Measurements from ENCODE around the gene KRTAP10-10. TPM values are rescaled to one million over a fixed set of nuclear protein-coding genes. Genes with fewer than 3 reads are reported as not detected.
"Not testable (repeated sequence)": the region's sequence is repeated elsewhere in the genome, so short reads cannot be mapped to it uniquely, and the experiment has no call there.

The KRTAP10-10 gene
- total and polyA plus RNA-seq, 2 experiments from 2014 or later: not detected

GRCh38 chr21:44639331-44639655, 2.1 kb downstream of the KRTAP10-10 start:
- H3K4me3 ChIP-seq: no peak overlapping the region
- H4K20me1 ChIP-seq (ENCODE audit: insufficient read depth, poor library complexity, severe bottlenecking): no peaks in the 10 kb centered on the region
- H3K27ac ChIP-seq: no peak overlapping the region
- H3K9me2 ChIP-seq (replicated peaks; ENCODE audit: insufficient read depth): no peaks in the 10 kb centered on the region
- H3K27me3 ChIP-seq: no peaks in the 10 kb centered on the region
- 92% methylated on average over 12 of the region's 12 CpGs for WGBS (ENCODE audit: low lambda C conversion rate, missing lambda C conversion rate)
- no peaks in the 10 kb centered on the region for H3K9me3 ChIP-seq (ENCODE audit: low read depth)
- no peak overlapping the region for H3K4me2 ChIP-seq
- no peaks in the 10 kb centered on the region for H3K4me1 ChIP-seq (ENCODE audit: insufficient read depth)
- no peak overlapping the region for H2AFZ ChIP-seq
- no peaks in the 10 kb centered on the region for H3K79me2 ChIP-seq
- no peaks in the 10 kb centered on the region for H3K36me3 ChIP-seq (replicated peaks; ENCODE audit: insufficient read depth, low read depth)
- TF ChIP-seq EZH2 (IDR thresholded peaks at IDR 0.05; ENCODE audit: borderline replicate concordance) (no peak), EZH2phosphoT487 (IDR thresholded peaks at IDR 0.05; ENCODE audit: low read depth, severe bottlenecking, unreplicated experiment) (no peak)
- no peak for DNase-seq (ENCODE audit: low spot score)

DNA sequence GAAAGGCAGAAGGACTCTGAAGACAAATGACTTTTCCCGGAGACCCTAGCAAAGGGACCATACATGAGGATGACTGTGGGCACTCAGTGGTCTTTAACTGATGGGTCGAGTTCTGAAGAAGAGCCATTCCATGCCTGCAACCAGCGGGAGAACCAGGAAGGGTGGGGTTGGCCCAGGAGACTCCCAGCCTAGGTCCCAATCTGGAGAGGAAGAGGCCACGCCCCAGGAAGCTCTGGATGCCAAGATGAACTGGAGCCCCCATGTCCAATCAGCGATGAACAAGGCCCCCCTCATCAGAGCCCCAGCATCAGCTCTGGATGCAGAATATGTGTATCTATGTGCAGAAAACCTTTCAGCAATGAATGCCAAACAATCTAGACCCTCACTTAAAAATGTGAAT, 3.6 kb downstream of the KRTAP10-10 start:
- H3K4me3 ChIP-seq: no peak overlapping the region
- WGBS (ENCODE audit: low lambda C conversion rate, missing lambda C conversion rate): 90% methylated on average over 5 of the region's 5 CpGs
- no peak for DNase-seq (ENCODE audit: low spot score)

DNA sequence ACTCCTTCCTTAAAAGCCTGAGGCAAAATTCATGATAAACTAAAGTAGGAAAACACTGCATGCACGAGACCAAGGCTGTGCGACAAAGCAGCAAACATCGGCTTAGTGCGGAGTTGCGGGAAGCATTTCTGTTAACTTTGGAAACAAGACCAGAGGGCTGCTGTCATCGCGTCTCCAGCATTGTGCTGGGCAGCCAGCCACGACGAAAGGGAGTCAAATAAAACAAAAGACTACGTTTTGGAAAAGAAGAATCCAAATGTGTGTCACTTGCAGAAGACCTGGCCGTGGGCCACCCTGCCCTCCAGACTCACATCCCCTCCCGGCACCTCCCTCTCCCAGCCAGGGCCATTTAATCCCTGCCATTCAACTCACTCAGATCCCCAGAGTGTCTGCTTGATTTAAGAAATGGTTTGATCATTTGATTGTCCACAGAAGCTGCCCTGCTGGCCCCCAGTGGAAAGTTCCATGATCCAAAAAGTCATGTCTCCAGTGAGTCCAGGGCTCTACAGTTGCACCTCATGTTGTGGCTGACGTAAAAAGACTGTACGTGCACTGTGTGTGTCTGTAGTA, 6.7 kb downstream of the KRTAP10-10 start:
- H3K27me3 ChIP-seq: no peaks in the 10 kb centered on the region
- no peak overlapping the region for H2AFZ ChIP-seq
- H3K4me2 ChIP-seq: no peak overlapping the region
- DNase-seq (ENCODE audit: low spot score): no peak
- no peaks in the 10 kb centered on the region for H4K20me1 ChIP-seq (ENCODE audit: insufficient read depth, poor library complexity, severe bottlenecking)
- peaks cover 4% of the 10 kb centered on the region for H3K9me3 ChIP-seq (ENCODE audit: low read depth)
- 86% methylated on average over 14 of the region's 14 CpGs for WGBS (ENCODE audit: low lambda C conversion rate, missing lambda C conversion rate)
- no peaks in the 10 kb centered on the region for H3K36me3 ChIP-seq (replicated peaks; ENCODE audit: insufficient read depth, low read depth)
- H3K27ac ChIP-seq: no peak overlapping the region
- no peaks in the 10 kb centered on the region for H3K4me1 ChIP-seq (ENCODE audit: insufficient read depth)
- no peaks in the 10 kb centered on the region for H3K79me2 ChIP-seq
- TF ChIP-seq EZH2 (IDR thresholded peaks at IDR 0.05; ENCODE audit: borderline replicate concordance) (no peak), EZH2phosphoT487 (IDR thresholded peaks at IDR 0.05; ENCODE audit: low read depth, severe bottlenecking, unreplicated experiment) (no peak), CTCF (IDR thresholded peaks at IDR 0.05; ENCODE audit: poor library complexity) (no peak)
- no peaks in the 10 kb centered on the region for H3K9me2 ChIP-seq (replicated peaks; ENCODE audit: insufficient read depth)
- no peak overlapping the region for H3K4me3 ChIP-seq

More for the DNA sequence above, 3.6 kb downstream of the KRTAP10-10 start:
- H3K27me3 ChIP-seq: no peaks in the 10 kb centered on the region
- H3K4me2 ChIP-seq: no peak overlapping the region
- H2AFZ ChIP-seq: no peak overlapping the region
- no peaks in the 10 kb centered on the region for H3K36me3 ChIP-seq (replicated peaks; ENCODE audit: insufficient read depth, low read depth)
- peaks cover 4% of the 10 kb centered on the region for H3K9me3 ChIP-seq (ENCODE audit: low read depth)
- no peak overlapping the region for H3K27ac ChIP-seq
- no peaks in the 10 kb centered on the region for H3K79me2 ChIP-seq
- no peaks in the 10 kb centered on the region for H4K20me1 ChIP-seq (ENCODE audit: insufficient read depth, poor library complexity, severe bottlenecking)
- TF ChIP-seq EZH2phosphoT487 (IDR thresholded peaks at IDR 0.05; ENCODE audit: low read depth, severe bottlenecking, unreplicated experiment): no peak
- TF ChIP-seq CTCF (IDR thresholded peaks at IDR 0.05; ENCODE audit: poor library complexity): no peak
- no peak for TF ChIP-seq EZH2 (IDR thresholded peaks at IDR 0.05; ENCODE audit: borderline replicate concordance)
- no peaks in the 10 kb centered on the region for H3K9me2 ChIP-seq (replicated peaks; ENCODE audit: insufficient read depth)
- no peaks in the 10 kb centered on the region for H3K4me1 ChIP-seq (ENCODE audit: insufficient read depth)

- WGBS (ENCODE audit: low lambda C conversion rate, missing lambda C conversion rate): 74% methylated on average over 2 of the region's 2 CpGs
- H3K4me2 ChIP-seq: no peak overlapping the region
Observed at GRCh38 chr21:44644878-44645277, 7.7 kb downstream of the KRTAP10-10 start.

GRCh38 chr21:44646366-44647221, 9.4 kb downstream of the KRTAP10-10 start, which contains the start of gene KRTAP10-11:
TSS of gene KRTAP10-11 (plus strand) at chr21:44646414. CDS start at chr21:44646459, 45 bp downstream.
- not testable (repeated sequence) for DNase-seq (ENCODE audit: low spot score)

More at GRCh38 chr21:44644878-44645277, 7.7 kb downstream of the KRTAP10-10 start:
- Histone ChIP-seq H2AFZ (no peak overlapping the region), H3K79me2 (no peaks in the 10 kb centered on the region), H3K9me2 (replicated peaks; ENCODE audit: insufficient read depth) (no peaks in the 10 kb centered on the region), H3K27me3 (no peaks in the 10 kb centered on the region), H3K4me1 (ENCODE audit: insufficient read depth) (no peaks in the 10 kb centered on the region), H3K4me3 (no peak overlapping the region), H3K9me3 (ENCODE audit: low read depth) (peaks cover 4% of the 10 kb centered on the region), H3K36me3 (replicated peaks; ENCODE audit: insufficient read depth, low read depth) (no peaks in the 10 kb centered on the region), H4K20me1 (ENCODE audit: insufficient read depth, poor library complexity, severe bottlenecking) (no peaks in the 10 kb centered on the region), H3K27ac (no peak overlapping the region)
- TF ChIP-seq EZH2phosphoT487 (IDR thresholded peaks at IDR 0.05; ENCODE audit: low read depth, severe bottlenecking, unreplicated experiment) (no peak), CTCF (IDR thresholded peaks at IDR 0.05; ENCODE audit: poor library complexity) (no peak), EZH2 (IDR thresholded peaks at IDR 0.05; ENCODE audit: borderline replicate concordance) (no peak)
- DNase-seq (ENCODE audit: low spot score): no peak

More at GRCh38 chr21:44646366-44647221, 9.4 kb downstream of the KRTAP10-10 start, which contains the start of gene KRTAP10-11:
- not testable (repeated sequence) for H3K4me1 ChIP-seq (ENCODE audit: insufficient read depth); H3K79me2 ChIP-seq; H4K20me1 ChIP-seq (ENCODE audit: insufficient read depth, poor library complexity, severe bottlenecking); H3K9me3 ChIP-seq (ENCODE audit: low read depth); H2AFZ ChIP-seq; H3K4me3 ChIP-seq; H3K4me2 ChIP-seq; H3K9me2 ChIP-seq (replicated peaks; ENCODE audit: insufficient read depth); H3K27ac ChIP-seq; H3K27me3 ChIP-seq; H3K36me3 ChIP-seq (replicated peaks; ENCODE audit: insufficient read depth, low read depth)
- WGBS (ENCODE audit: low lambda C conversion rate, missing lambda C conversion rate): 92% methylated on average over 17 of the region's 21 CpGs

Measured in hepatocyte (in vitro differentiated cells).